HCT116 (cell line): Measurements from ENCODE around the gene OR2AT4. TPM values are rescaled to one million over a fixed set of nuclear protein-coding genes. Genes with fewer than 3 reads are reported as not detected.
A peak's percentile ranks its signal among the peaks of the same experiment; 100 is the strongest.

Source experiments
- ATAC-seq: fragments of 200-7000 bp; cut with Tn5 transposase; 2 replicates; pipeline ENCODE4 v1.9.1; 2020; ENCODE audit warnings: mild to moderate bottlenecking, moderate library complexity
- BruUV-seq: library from RNA; stranded (reverse); fragments of 400-500 nt; replicated peaks from 2 replicates; lab custom pipeline; 2021; lab: Mats Ljungman, UMichigan
- CTCF ChIA-PET: fragments of 300-600 bp; sonication (Branson Sonifier 250); formaldehyde crosslinking; loops from one replicate; lab custom pipeline; 2021; ENCODE audit warnings: antibody characterized with exemption; lab: Charles Lee
- POLR2A ChIA-PET: fragments of 300-600, 350-600 bp; sonication (Branson Sonifier 250); formaldehyde crosslinking; loops from one replicate; lab custom pipeline; 2021; ENCODE audit warnings: antibody characterized with exemption; lab: Charles Lee
- RAD21 ChIA-PET, 2 experiments: fragments of 300-600 bp; sonication (Branson Sonifier 250); formaldehyde crosslinking; loops; one replicate each; lab custom pipeline; 2023; ENCODE audit warnings: low total read pairs in 2 of 2; ENCODE audit not compliant: uncharacterized antibody in 2 of 2, unreplicated experiment in 2 of 2, low non-redundant PET in 1 of 2; lab: Charles Lee
- DNase-seq: peaks from one replicate; pipeline ENCODE4 v3.0.0-alpha.2; 2010; ENCODE audit warnings: low read depth, low spot score
- H2AFZ ChIP-seq: fragments of 200-600 bp; shearing (Covaris generic), sonication (generic); 2 replicates; pipeline ENCODE4 v1.6.1; 2017; ENCODE audit warnings: low read depth, mixed run types, mixed read lengths, antibody characterized with exemption, low read length; ENCODE audit not compliant: poor library complexity, severe bottlenecking
- H3K27ac ChIP-seq: 2 replicates; pipeline ENCODE4 v1.5.1; 2012; ENCODE audit warnings: low read depth, low read length
- H3K27me3 ChIP-seq: fragments of 200-600 bp; sonication (generic); 2 replicates; pipeline ENCODE4 v1.6.1; 2016; ENCODE audit warnings: mixed run types, low read length, mixed read lengths; ENCODE audit not compliant: insufficient read depth
- H3K36me3 ChIP-seq, 2 experiments: fragments of 200-500 bp in 1 of 2; fragments of 200-600 bp in 1 of 2; sonication (Bioruptor generic) in 1 of 2; sonication (generic) in 1 of 2; 2 replicates each; pipeline versions ENCODE4 v1.5.1 to v1.6.1; 2014 to 2016; ENCODE audit warnings: low read length in 2 of 2, inconsistent platforms in 1 of 2, mixed read lengths in 1 of 2, mixed run types in 1 of 2; ENCODE audit not compliant: insufficient read depth in 2 of 2, control insufficient read depth in 1 of 2
- H3K4me1 ChIP-seq, 2 experiments: fragments of 200-600 bp in 1 of 2; sonication (generic) in 1 of 2; 2 replicates each; pipeline versions ENCODE4 v1.5.1 to v1.6.1; 2012 to 2017; ENCODE audit warnings: low read length in 2 of 2, inconsistent platforms in 1 of 2, mild to moderate bottlenecking in 1 of 2, mixed read lengths in 1 of 2, mixed run types in 1 of 2, moderate library complexity in 1 of 2; ENCODE audit not compliant: insufficient read depth in 2 of 2, control insufficient read depth in 1 of 2
- H3K4me2 ChIP-seq: fragments of 200-600 bp; sonication (generic); 2 replicates; pipeline ENCODE4 v1.6.1; 2017; ENCODE audit warnings: mixed run types, low read length, mixed read lengths
- H3K4me3 ChIP-seq, 2 experiments: fragments of 200-600 bp in 1 of 2; sonication (generic) in 1 of 2; replicated peaks in 1 of 2; 2 replicates each; pipeline ENCODE4 v1.5.1; 2011 to 2016; ENCODE audit warnings: low read length in 2 of 2, control low read depth in 1 of 2, low read depth in 1 of 2, mild to moderate bottlenecking in 1 of 2, mixed read lengths in 1 of 2, mixed run types in 1 of 2
- H3K79me2 ChIP-seq: fragments of 200-600 bp; sonication (generic); 2 replicates; pipeline ENCODE4 v1.6.1; 2017; ENCODE audit warnings: mild to moderate bottlenecking, mixed run types, low read length, moderate library complexity, mixed read lengths; ENCODE audit not compliant: insufficient read depth
- H3K9ac ChIP-seq: fragments of 200-600 bp; sonication (generic); 2 replicates; pipeline ENCODE4 v1.6.1; 2016; ENCODE audit warnings: low read length, mixed read lengths
- H3K9me2 ChIP-seq: fragments of 200-600 bp; sonication (generic), shearing (Covaris generic); 2 replicates; pipeline ENCODE4 v1.6.1; 2017; ENCODE audit warnings: mixed run types, mild to moderate bottlenecking, moderate library complexity; ENCODE audit not compliant: insufficient read depth
- H3K9me3 ChIP-seq, 2 experiments: fragments of 200-500 bp in 1 of 2; fragments of 200-600 bp in 1 of 2; sonication (Bioruptor generic) in 1 of 2; sonication (generic) in 1 of 2; 2 replicates each; pipeline ENCODE4 v1.6.1; 2014 to 2017; ENCODE audit warnings: low read length in 2 of 2, mixed read lengths in 2 of 2, inconsistent platforms in 1 of 2, low read depth in 1 of 2, mild to moderate bottlenecking in 1 of 2, mixed run types in 1 of 2, moderate library complexity in 1 of 2; ENCODE audit not compliant: control insufficient read depth in 1 of 2, insufficient read depth in 1 of 2
- H4K20me1 ChIP-seq: fragments of 200-600 bp; sonication (generic), shearing (Covaris generic); 2 replicates; pipeline ENCODE4 v1.6.1; 2017; ENCODE audit warnings: mixed run types, mild to moderate bottlenecking, moderate library complexity; ENCODE audit not compliant: insufficient read depth
- CBX3 ChIP-seq: IDR thresholded peaks from 2 replicates; pipeline ENCODE4 v1.6.1; 2012; ENCODE audit warnings: low read depth
- CEBPB ChIP-seq: IDR thresholded peaks from 2 replicates; pipeline ENCODE4 v1.6.1; 2012; ENCODE audit warnings: low read depth
- ELF1 ChIP-seq: IDR thresholded peaks from 2 replicates; pipeline ENCODE4 v1.6.1; 2012; ENCODE audit warnings: low read depth, borderline replicate concordance
- EZH2 ChIP-seq: fragments of 200-600 bp; sonication (generic); IDR thresholded peaks from 2 replicates; pipeline ENCODE4 v1.6.1; 2017; ENCODE audit warnings: antibody characterized with exemption, mixed run types
- EZH2phosphoT487 ChIP-seq: fragments of 200-600 bp; IDR thresholded peaks from 2 replicates; pipeline ENCODE4 v1.6.1; 2018; ENCODE audit warnings: antibody characterized with exemption, borderline replicate concordance
- FOSL1 ChIP-seq: IDR thresholded peaks from 2 replicates; pipeline ENCODE4 v1.6.1; 2012; ENCODE audit warnings: low read depth
- JUND ChIP-seq: IDR thresholded peaks from 2 replicates; pipeline ENCODE4 v1.6.1; 2012
- POLR2AphosphoS5 ChIP-seq: IDR thresholded peaks from 2 replicates; pipeline ENCODE4 v1.6.1; 2011; ENCODE audit warnings: mild to moderate bottlenecking, low read depth, low read length, moderate library complexity
- RAD21 ChIP-seq: IDR thresholded peaks from 2 replicates; pipeline ENCODE4 v1.6.1; 2012; ENCODE audit warnings: low read depth, mild to moderate bottlenecking
- TCF7L2 ChIP-seq: IDR thresholded peaks from 2 replicates; pipeline ENCODE4 v1.7.0; 2011; ENCODE audit warnings: borderline replicate concordance, inconsistent platforms; ENCODE audit not compliant: insufficient read depth, insufficient read length; ENCODE audit errors: extremely low read depth
- YY1 ChIP-seq: IDR thresholded peaks from 2 replicates; pipeline ENCODE4 v1.6.1; 2011; ENCODE audit warnings: low read length, low read depth, moderate library complexity, mild to moderate bottlenecking; ENCODE audit not compliant: insufficient replicate concordance; ENCODE audit errors: extremely low read depth
- ZNF274 ChIP-seq: fragments of 200-500 bp; sonication (Bioruptor generic); IDR thresholded peaks from 2 replicates; pipeline ENCODE4 v1.6.1; 2014; ENCODE audit warnings: mild to moderate bottlenecking, low read depth, low read length, inconsistent platforms
- intact Hi-C: fragments of 100-400 bp; cut with micrococcal nuclease; formaldehyde crosslinking; loops from 2 replicates; pipeline ENCODE4 v1.10.0; 2022
- total RNA-seq: library from RNA; stranded (reverse); gene quantifications from one replicate; pipeline ENCODE4 v1.2.1, GENCODE V29; 2021; ENCODE audit not compliant: unreplicated experiment
- TF ChIP-seq, protein P1 (sequence below): IDR thresholded peaks from 2 replicates; pipeline ENCODE4 v1.6.1; 2011; ENCODE audit warnings: mild to moderate bottlenecking, low read length, moderate library complexity; ENCODE audit not compliant: insufficient replicate concordance; ENCODE audit errors: extremely low read depth

Gene OR2AT4
- total RNA-seq, 1 experiment from 2014 or later, result not detected

DNA sequence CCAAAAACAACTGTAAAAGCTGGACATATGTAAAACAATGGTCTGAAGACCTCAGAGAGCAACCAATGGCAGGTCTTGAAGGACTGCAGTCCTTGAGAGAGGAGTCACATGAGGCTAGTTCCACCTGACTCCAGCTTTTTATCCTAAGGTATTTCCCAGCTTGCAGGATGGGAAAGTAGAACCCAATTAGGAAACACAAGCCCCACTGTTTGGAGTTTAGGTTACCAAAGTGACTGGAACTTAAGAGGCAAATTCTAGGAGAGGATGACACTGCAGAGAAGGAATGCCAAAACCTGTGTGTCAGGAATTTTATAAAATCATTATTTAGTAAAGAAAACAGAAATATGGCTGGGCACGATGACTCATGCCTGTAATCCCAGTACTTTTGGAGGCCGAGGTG lies 18.4 kb downstream of the OR2AT4 start:
- DNase-seq, result peak; percentile 3
- no peak overlapping the region for H3K4me2 ChIP-seq
- no peak overlapping the region for H3K27ac ChIP-seq
- no peak for TF ChIP-seq ELF1
- no peak for TF ChIP-seq ZNF274
- TF ChIP-seq CEBPB, result no peak
- TF ChIP-seq TCF7L2, result no peak
- no peak for TF ChIP-seq JUND
- no peak for TF ChIP-seq CBX3
- TF ChIP-seq EZH2phosphoT487, result no peak
- no peak for TF ChIP-seq EZH2
- TF ChIP-seq FOSL1, result no peak
- no peak for TF ChIP-seq POLR2AphosphoS5
- no peak for TF ChIP-seq YY1
- TF ChIP-seq, protein P1, sequence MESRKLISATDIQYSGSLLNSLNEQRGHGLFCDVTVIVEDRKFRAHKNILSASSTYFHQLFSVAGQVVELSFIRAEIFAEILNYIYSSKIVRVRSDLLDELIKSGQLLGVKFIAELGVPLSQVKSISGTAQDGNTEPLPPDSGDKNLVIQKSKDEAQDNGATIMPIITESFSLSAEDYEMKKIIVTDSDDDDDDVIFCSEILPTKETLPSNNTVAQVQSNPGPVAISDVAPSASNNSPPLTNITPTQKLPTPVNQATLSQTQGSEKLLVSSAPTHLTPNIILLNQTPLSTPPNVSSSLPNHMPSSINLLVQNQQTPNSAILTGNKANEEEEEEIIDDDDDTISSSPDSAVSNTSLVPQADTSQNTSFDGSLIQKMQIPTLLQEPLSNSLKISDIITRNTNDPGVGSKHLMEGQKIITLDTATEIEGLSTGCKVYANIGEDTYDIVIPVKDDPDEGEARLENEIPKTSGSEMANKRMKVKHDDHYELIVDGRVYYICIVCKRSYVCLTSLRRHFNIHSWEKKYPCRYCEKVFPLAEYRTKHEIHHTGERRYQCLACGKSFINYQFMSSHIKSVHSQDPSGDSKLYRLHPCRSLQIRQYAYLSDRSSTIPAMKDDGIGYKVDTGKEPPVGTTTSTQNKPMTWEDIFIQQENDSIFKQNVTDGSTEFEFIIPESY, result no peak
- no peak for TF ChIP-seq RAD21
- H3K4me3 ChIP-seq, result no peak overlapping the region
- no peaks in the 10 kb centered on the region for H3K27me3 ChIP-seq
- no peak overlapping the region for H3K9ac ChIP-seq
- no peaks in the 10 kb centered on the region for H3K79me2 ChIP-seq
- ChIA-PET CTCF (no interaction called here), RAD21 (no interaction called here), POLR2A (no interaction called here)
- H3K9me3 ChIP-seq, result no peaks in the 10 kb centered on the region
- BruUV-seq, result no TSS peak
- no peaks in the 10 kb centered on the region for H4K20me1 ChIP-seq
- H3K9me2 ChIP-seq, result no peaks in the 10 kb centered on the region
- no peaks in the 10 kb centered on the region for H3K36me3 ChIP-seq
- intact Hi-C loops, result no loop called here
- no peaks in the 10 kb centered on the region for H3K4me1 ChIP-seq
- H2AFZ ChIP-seq, result peak overlapping the region; percentile 16
- no peak for ATAC-seq
